HL-60 (cell line): ENCODE results near the gene IL25.
"Not testable (repeated sequence)": the region's sequence is repeated elsewhere in the genome, so short reads cannot be mapped to it uniquely, and the experiment has no call there.

ENCODE experiments used
- DNase-seq, 2 experiments: peaks; one replicate each; pipeline ENCODE4 v3.0.0-alpha.2; 2010 to 2020; ENCODE audit warnings: low read depth in 1 of 2, low spot score in 1 of 2
- H3K27ac ChIP-seq: fragments of 250-450 bp; sonication (Bioruptor Pico); replicated peaks from 2 replicates; pipeline ENCODE4 v1.5.1; 2020; ENCODE audit warnings: mild to moderate bottlenecking, moderate library complexity
- H3K27me3 ChIP-seq: fragments of 250-450 bp; sonication (Bioruptor Pico); 2 replicates; pipeline ENCODE4 v1.5.1; 2021; ENCODE audit warnings: mild to moderate bottlenecking, moderate library complexity; ENCODE audit not compliant: insufficient read depth, poor library complexity, severe bottlenecking
- H3K4me3 ChIP-seq: replicated peaks from 2 replicates; pipeline ENCODE4 v1.5.1; 2011; ENCODE audit warnings: mild to moderate bottlenecking, control low read depth, low read length; ENCODE audit not compliant: insufficient read depth
- GABPA ChIP-seq: IDR thresholded peaks from 2 replicates; pipeline ENCODE4 v1.6.1; 2012; ENCODE audit warnings: low read depth
- POLR2AphosphoS5 ChIP-seq: IDR thresholded peaks from 2 replicates; pipeline ENCODE4 v1.6.1; 2012; ENCODE audit warnings: low read depth
- REST ChIP-seq: IDR thresholded peaks from 2 replicates; pipeline ENCODE4 v1.6.1; 2012; ENCODE audit warnings: low read depth; ENCODE audit not compliant: insufficient replicate concordance
- SPI1 ChIP-seq: IDR thresholded peaks from 2 replicates; pipeline ENCODE4 v1.6.1; 2012; ENCODE audit warnings: low read depth, mild to moderate bottlenecking, borderline replicate concordance
- TF ChIP-seq, protein P1 (sequence below): IDR thresholded peaks from one replicate; pipeline ENCODE4 v1.5.1; 2011; ENCODE audit warnings: low read length, control low read depth, inconsistent platforms; ENCODE audit not compliant: insufficient read depth

The IL25 gene

DNA sequence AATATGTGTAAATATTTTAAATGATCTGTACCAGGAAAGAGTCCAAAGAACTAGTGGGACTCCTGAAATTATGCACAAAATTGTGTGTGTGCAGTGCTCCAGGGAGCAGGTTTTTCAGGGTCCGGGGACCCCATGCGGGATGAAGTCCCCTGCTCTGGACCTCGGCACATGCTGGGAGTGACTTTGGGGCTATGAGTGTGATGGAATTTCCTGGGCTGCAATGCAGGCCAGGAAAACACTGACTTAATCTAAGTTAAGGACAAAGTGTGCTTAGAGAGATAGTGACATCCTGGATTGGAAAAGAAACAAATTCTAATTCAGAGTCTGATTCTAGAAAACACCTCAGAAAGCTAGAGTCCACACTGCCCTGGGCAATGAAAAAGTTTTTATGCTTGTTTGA is 41.6 kb downstream of the IL25 start:
- Histone ChIP-seq H3K27ac (no peak overlapping the region), H3K27me3 (no peaks in the 10 kb centered on the region), H3K4me3 (no peak overlapping the region)
- TF ChIP-seq REST, result no peak
- no peak for TF ChIP-seq POLR2AphosphoS5
- TF ChIP-seq GABPA, result no peak
- DNase-seq, result no peak

DNA sequence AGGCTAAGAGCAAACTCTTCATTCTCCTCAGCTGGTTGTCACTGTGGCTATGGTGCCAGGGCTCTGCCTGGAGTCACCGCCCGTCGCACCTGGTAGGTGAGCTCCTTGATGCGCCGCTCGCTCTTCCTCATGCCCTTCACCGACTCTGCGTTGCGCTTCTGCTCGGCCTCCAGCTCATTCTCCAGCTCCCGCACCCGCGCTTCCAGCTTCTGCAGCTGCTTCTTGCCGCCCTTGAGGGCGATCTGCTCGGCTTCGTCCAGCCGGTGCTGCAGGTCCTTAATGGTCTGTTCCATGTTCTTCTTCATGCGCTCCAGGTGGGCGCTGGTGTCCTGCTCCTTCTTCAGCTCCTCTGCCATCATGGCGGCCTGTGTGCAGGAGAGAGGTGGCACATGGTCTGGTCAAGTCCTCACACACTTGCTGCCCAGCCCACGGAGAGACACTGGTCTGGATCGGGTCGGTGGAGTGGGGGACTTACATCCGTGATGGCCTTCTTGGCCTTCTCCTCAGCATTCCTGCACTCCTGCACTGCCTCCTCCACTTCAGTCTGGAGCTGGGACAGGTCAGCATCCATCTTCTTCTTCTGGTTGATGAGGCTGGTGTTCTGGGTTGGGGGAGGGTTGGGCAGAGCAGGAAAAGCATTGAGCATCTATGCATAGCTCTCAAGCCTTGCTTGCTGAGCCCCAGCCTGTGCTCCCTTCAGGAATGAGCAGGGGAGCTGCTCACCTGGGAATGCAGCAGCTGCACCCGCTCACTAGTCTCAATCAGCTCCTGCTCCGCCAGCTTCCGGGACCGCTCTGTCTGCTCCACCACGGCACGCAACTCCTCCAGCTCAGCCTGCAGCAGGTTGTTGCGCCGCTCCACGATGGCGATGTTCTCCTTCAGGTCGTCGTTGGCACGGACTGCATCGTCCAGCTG is 42.6 kb downstream of the IL25 start:
- TF ChIP-seq POLR2AphosphoS5, result no peak
- Histone ChIP-seq H3K27me3 (no peaks in the 10 kb centered on the region), H3K27ac (no peak overlapping the region), H3K4me3 (no peak overlapping the region)
- DNase-seq, result no peak

DNA sequence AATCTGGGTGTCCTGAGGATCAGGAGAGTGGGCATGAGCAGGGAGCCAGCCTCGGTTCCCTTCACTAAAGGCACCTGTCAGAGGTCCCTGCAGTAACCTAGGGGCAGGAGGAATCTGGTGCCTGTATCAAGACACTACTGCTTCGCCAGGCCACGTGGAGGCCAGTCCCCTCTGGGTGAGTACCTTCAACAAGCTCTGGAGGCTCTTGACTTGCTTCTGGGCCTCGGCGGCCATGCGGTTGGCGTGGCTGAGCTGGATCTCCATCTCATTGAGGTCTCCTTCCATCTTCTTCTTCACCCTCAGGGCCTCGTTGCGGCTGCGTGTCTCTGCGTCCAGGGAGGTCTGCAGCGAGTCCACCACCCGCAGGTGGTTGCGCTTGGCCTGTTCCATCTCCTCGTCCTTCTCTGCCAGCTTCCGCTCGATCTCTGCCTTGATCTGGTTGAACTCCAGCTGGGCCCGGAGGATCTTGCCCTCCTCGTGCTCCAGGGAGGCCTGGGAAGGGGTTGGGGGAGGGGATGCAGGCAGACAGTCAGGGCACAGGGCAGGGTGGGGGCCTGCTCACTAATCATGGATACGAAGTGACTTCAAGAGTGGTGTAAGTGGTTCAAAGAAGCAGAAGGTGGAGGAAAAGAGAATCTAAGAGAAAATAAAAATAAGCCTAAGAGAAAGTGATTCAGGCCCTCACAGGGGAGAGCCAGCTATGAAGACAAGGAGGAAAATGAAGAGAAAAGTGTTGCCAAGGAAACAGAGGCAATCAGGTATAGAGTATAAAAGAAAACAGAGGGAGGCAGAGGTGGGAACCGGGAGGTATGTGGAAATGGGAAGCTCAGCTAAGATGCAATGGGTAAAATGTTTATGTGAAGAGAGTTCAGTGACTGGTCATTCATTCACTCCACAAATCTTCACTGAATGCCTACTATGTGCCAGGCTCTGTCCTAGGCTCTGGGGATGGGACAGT is 43.5 kb downstream of the IL25 start:
- TF ChIP-seq SPI1 (no peak), POLR2AphosphoS5 (no peak), REST (no peak), GABPA (no peak)
- TF ChIP-seq, protein P1, sequence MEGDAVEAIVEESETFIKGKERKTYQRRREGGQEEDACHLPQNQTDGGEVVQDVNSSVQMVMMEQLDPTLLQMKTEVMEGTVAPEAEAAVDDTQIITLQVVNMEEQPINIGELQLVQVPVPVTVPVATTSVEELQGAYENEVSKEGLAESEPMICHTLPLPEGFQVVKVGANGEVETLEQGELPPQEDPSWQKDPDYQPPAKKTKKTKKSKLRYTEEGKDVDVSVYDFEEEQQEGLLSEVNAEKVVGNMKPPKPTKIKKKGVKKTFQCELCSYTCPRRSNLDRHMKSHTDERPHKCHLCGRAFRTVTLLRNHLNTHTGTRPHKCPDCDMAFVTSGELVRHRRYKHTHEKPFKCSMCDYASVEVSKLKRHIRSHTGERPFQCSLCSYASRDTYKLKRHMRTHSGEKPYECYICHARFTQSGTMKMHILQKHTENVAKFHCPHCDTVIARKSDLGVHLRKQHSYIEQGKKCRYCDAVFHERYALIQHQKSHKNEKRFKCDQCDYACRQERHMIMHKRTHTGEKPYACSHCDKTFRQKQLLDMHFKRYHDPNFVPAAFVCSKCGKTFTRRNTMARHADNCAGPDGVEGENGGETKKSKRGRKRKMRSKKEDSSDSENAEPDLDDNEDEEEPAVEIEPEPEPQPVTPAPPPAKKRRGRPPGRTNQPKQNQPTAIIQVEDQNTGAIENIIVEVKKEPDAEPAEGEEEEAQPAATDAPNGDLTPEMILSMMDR, result no peak
- Histone ChIP-seq H3K27me3 (no peaks in the 10 kb centered on the region), H3K4me3 (no peak overlapping the region), H3K27ac (no peak overlapping the region)
- no peak for DNase-seq

GRCh38 chr14:23416801-23417200 is 44.2 kb downstream of the IL25 start:
- DNase-seq, result no peak
- H3K4me3 ChIP-seq, result no peak overlapping the region
- no peak for TF ChIP-seq GABPA
- TF ChIP-seq SPI1, result no peak
- no peak for TF ChIP-seq REST
- no peak for TF ChIP-seq POLR2AphosphoS5
- TF ChIP-seq, protein P1, result no peak
- H3K27ac ChIP-seq, result no peak overlapping the region
- no peaks in the 10 kb centered on the region for H3K27me3 ChIP-seq

- H3K4me3 ChIP-seq, H3K27me3 ChIP-seq, DNase-seq, H3K27ac ChIP-seq: not testable (repeated sequence)
These were observed 44.7 kb downstream of the IL25 start for GRCh38 chr14:23417269-23417668.
